Hepatocyte (in vitro differentiated cells): ENCODE results near the gene SLC39A12.

ENCODE experiments used
- CTCF ChIP-seq: fragments of 200-600 bp; sonication (generic); IDR thresholded peaks from 2 replicates; pipeline ENCODE4 v1.5.1; 2016; ENCODE audit warnings: antibody characterized with exemption, mild to moderate bottlenecking; ENCODE audit not compliant: poor library complexity
- EZH2 ChIP-seq: fragments of 200-600 bp; sonication (generic); IDR thresholded peaks from 2 replicates; pipeline ENCODE4 v1.6.1; 2016; ENCODE audit warnings: antibody characterized with exemption, mild to moderate bottlenecking, borderline replicate concordance

DNA sequence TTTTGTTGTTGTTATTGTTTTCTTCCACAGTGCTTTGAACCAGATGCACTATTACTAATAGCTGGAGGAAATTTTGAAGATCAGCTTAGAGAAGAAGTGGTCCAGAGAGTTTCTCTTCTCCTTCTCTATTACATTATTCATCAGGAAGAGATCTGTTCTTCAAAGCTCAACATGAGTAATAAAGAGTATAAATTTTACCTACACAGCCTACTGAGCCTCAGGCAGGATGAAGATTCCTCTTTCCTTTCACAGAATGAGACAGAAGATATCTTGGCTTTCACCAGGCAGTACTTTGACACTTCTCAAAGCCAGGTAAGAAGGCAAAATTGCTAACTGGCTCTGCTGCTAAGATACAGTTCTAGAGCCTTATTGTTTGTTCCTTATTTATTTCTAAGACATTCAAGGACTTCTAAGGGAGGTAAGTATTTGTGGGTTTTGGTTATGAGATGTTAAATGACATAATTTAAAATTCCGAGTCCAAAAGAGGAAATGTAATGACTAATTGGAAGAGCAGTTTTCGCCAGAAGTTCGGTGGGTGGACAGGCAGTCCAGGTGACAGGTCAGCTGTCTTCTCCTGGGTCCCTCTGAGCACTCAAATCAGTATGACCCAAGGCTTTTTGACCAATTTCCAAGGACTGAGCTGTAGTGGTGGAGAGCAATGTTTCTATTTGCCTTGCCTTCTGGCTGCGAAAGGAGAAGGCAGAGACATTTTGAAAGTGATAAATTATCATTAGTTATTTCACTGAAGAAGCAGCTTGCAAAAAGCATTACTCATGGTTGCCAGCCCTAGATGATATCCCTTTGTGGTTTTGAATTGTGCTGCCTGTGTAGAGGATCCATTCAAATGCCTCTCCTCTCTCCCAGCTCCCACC is 10.1 kb downstream of the SLC39A12 start:
- TF ChIP-seq CTCF (no peak), EZH2 (no peak)
